Fibroblast of lung (primary cell): ENCODE measurements around the gene NCAPD2.

ENCODE experiments used
- CTCF ChIP-seq, 2 donors: IDR thresholded peaks in 1 of 2; conservative IDR thresholded peaks in 1 of 2; 1 replicate in 1 of 2; 2 replicates in 1 of 2; pipeline ENCODE4 v1.5.1; 2011 to 2012; ENCODE audit warnings: low read length in 2 of 2, control low read depth in 1 of 2, inconsistent platforms in 1 of 2, low read depth in 1 of 2, mild to moderate bottlenecking in 1 of 2
- EZH2 ChIP-seq: IDR thresholded peaks from 2 replicates; pipeline ENCODE4 v1.5.1; 2012; ENCODE audit warnings: low read length, control low read depth, mild to moderate bottlenecking; ENCODE audit errors: missing control alignments

GRCh38 chr12:6575648-6576047, 81.7 kb downstream of the NCAPD2 start:
- TF ChIP-seq CTCF (conservative IDR thresholded peaks at IDR 0.05 in 1 of 2, IDR thresholded peaks at IDR 0.05 in 1 of 2; ENCODE audit: low read depth in 1 of 2, low read length in 2 of 2): no peak
- no peak for TF ChIP-seq EZH2
